GM18870 (cell line): Measurements from ENCODE around the gene TMEM41B.
"Not testable (repeated sequence)": the region's sequence is repeated elsewhere in the genome, so short reads cannot be mapped to it uniquely, and the experiment has no call there.

ENCODE experiments used
- ATAC-seq: cut with Tn5 transposase; IDR thresholded peaks from one replicate; pipeline ENCODE4 v1.9.1; 2021; ENCODE audit warnings: moderate library complexity; ENCODE audit not compliant: unreplicated experiment

TMEM41B gene

GRCh38 chr11:9314291-9315077 is at the start of gene TMEM41B:
TMEM41B (minus strand) TSS chr11:9314593; CDS start chr11:9314441, 152 bp downstream.
- peak; percentile 90 for ATAC-seq

- ATAC-seq: no peak
Observed at GRCh38 chr11:9362393-9362863, 48.0 kb upstream of the TMEM41B start.

GRCh38 chr11:9360862-9361622 is 46.6 kb upstream of the TMEM41B start:
- ATAC-seq: not testable (repeated sequence)

GRCh38 chr11:9357041-9357440 is 42.6 kb upstream of the TMEM41B start:
- no peak for ATAC-seq

GRCh38 chr11:9351321-9351881 is 37.0 kb upstream of the TMEM41B start:
- no peak for ATAC-seq

- not testable (repeated sequence) for ATAC-seq
Observed at GRCh38 chr11:9347779-9348178, 33.4 kb upstream of the TMEM41B start.

GRCh38 chr11:9347100-9347499 is 32.7 kb upstream of the TMEM41B start:
- ATAC-seq: no peak

- ATAC-seq: no peak
Observed at GRCh38 chr11:9344061-9344680, 29.8 kb upstream of the TMEM41B start.

GRCh38 chr11:9341638-9342178 is 27.3 kb upstream of the TMEM41B start:
- no peak for ATAC-seq

GRCh38 chr11:9332655-9333054 is 18.3 kb upstream of the TMEM41B start:
- no peak for ATAC-seq

- ATAC-seq: no peak
Observed at GRCh38 chr11:9330387-9331384, 16.3 kb upstream of the TMEM41B start.

GRCh38 chr11:9320047-9320446 is 5.7 kb upstream of the TMEM41B start:
- no peak for ATAC-seq

GRCh38 chr11:9319377-9320001 is 5.1 kb upstream of the TMEM41B start:
- ATAC-seq: not testable (repeated sequence)

- ATAC-seq: not testable (repeated sequence)
Observed at GRCh38 chr11:9318442-9319376, 4.3 kb upstream of the TMEM41B start.

GRCh38 chr11:9316334-9316733 is 1.9 kb upstream of the TMEM41B start:
- no peak for ATAC-seq

- ATAC-seq: no peak
Observed at GRCh38 chr11:9315078-9315688, 790 bp upstream of the TMEM41B start.

GRCh38 chr11:9313648-9314290 is 624 bp downstream of the TMEM41B start:
- ATAC-seq: no peak
